Left renal pelvis (tissue), 4 donors: Measurements from ENCODE around the gene CMTM1. TPM values are rescaled to one million over a fixed set of nuclear protein-coding genes. Genes with fewer than 3 reads are reported as not detected.
"Not testable (repeated sequence)": the region's sequence is repeated elsewhere in the genome, so short reads cannot be mapped to it uniquely, and the experiment has no call there.

Experiments
- DNase-seq, 4 donors: peaks; one replicate each; pipeline ENCODE4 v3.0.0-alpha.2; 2013; ENCODE audit warnings: low read depth in 4 of 4, low spot score in 3 of 4
- polyA plus RNA-seq, 4 donors: library from polyadenylated mRNA; unstranded; fragments of 120-200 nt; gene quantifications; one replicate each; pipeline ENCODE4 v1.2.1, GENCODE V29; 2013; ENCODE audit not compliant: insufficient read length in 4 of 4

Gene CMTM1
- polyA plus RNA-seq, 4 donors, result 5.2 to 9.8 (median 6.7) TPM

GRCh38 chr16:66587881-66588600 lies 21.8 kb downstream of the CMTM1 start:
- no peak for DNase-seq

- DNase-seq, result no peak
Measured at GRCh38 chr16:66588981-66589713, 22.9 kb downstream of the CMTM1 start.

GRCh38 chr16:66590322-66590721 lies 24.1 kb downstream of the CMTM1 start:
- no peak for DNase-seq

- DNase-seq, result no peak
Measured at GRCh38 chr16:66591018-66591417, 24.8 kb downstream of the CMTM1 start.

GRCh38 chr16:66592241-66592640 lies 26.0 kb downstream of the CMTM1 start:
- no peak for DNase-seq

GRCh38 chr16:66592814-66593213 lies 26.6 kb downstream of the CMTM1 start:
- DNase-seq, result no peak

- no peak for DNase-seq
Measured at GRCh38 chr16:66594739-66595138, 28.5 kb downstream of the CMTM1 start.

GRCh38 chr16:66596559-66596958 lies 30.3 kb downstream of the CMTM1 start:
- not testable (repeated sequence) for DNase-seq

GRCh38 chr16:66596986-66597848 lies 31.0 kb downstream of the CMTM1 start:
- DNase-seq, result no peak

- no peak for DNase-seq
Measured at GRCh38 chr16:66598111-66598510, 31.9 kb downstream of the CMTM1 start.

- DNase-seq, result no peak
Measured at GRCh38 chr16:66599726-66600125, 33.5 kb downstream of the CMTM1 start.

- no peak for DNase-seq
Measured at GRCh38 chr16:66600477-66600876, 34.2 kb downstream of the CMTM1 start.

GRCh38 chr16:66601471-66601870 lies 35.2 kb downstream of the CMTM1 start:
- DNase-seq, result no peak

GRCh38 chr16:66603537-66604375 lies 37.5 kb downstream of the CMTM1 start:
- peak in 3 of 4 donors; percentile 46 to 62 (median 59) for DNase-seq

- peak in 2 of 4 donors; percentile 48 to 49 for DNase-seq
Measured at GRCh38 chr16:66604376-66605176, 38.3 kb downstream of the CMTM1 start, which contains the start of gene CMTM3. Gene CMTM3 (plus strand): TSS chr16:66604704. CDS start chr16:66604806, 102 bp downstream.

- DNase-seq, result peak in 1 of 4 donors; percentile 29
Measured at GRCh38 chr16:66605177-66605978, 39.1 kb downstream of the CMTM1 start.

GRCh38 chr16:66605979-66606751 lies 39.9 kb downstream of the CMTM1 start:
- DNase-seq, result no peak
